ENCODE results near the gene ATP5F1E. TPM values are rescaled to one million over a fixed set of nuclear protein-coding genes. Genes with fewer than 3 reads are reported as not detected.

ATP5F1E gene
- total and polyA plus RNA-seq, 4 donors = 11.7 to 148 (median 27.7) TPM

DNA sequence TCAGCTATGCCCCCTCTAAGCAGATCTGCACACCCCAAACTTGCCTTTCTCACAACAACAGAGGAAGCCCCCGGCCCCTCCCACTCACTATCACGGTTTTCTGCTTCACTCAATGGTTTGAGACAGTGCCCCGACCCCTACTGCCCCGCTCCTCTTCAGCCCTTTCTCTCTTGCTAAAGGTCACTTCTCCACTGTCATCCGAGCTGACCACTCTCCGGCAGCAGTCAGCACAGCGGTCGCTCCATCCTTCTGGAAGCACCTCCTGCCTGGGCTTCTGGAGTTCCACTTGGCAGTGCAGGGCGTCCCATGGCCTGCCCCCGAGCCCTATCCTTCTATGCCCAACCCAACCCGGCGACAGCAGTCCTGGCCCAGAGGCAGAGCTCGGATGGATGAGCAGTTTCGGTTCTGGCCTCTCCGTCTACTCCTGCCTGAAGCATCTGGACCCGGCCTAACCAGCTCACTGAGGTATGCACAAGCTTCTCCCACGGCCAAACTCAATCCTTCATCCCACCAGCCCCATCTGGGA, 29.2 kb downstream of the ATP5F1E start:
- Histone ChIP-seq H3K9me3 (ENCODE audit: control insufficient read depth in 4 of 4, low read length in 3 of 4) (no peaks in the 10 kb centered on the region), H3K27me3 (ENCODE audit: control insufficient read depth in 4 of 4, insufficient read depth in 4 of 4, low read length in 3 of 4) (no peaks in the 10 kb centered on the region), H3K9ac (ENCODE audit: low read depth in 1 of 2, low read length in 2 of 2) (no peak overlapping the region), H3K4me1 (ENCODE audit: control insufficient read depth in 4 of 4, insufficient read depth in 4 of 4, low read length in 3 of 4) (peaks cover 11 to 38% (median 26%) of the 10 kb centered on the region in 4 donors), H3K36me3 (ENCODE audit: control insufficient read depth in 4 of 4, insufficient read depth in 3 of 4, low read depth in 1 of 4, low read length in 3 of 4) (peaks cover 11 to 22% (median 16%) of the 10 kb centered on the region in 4 donors), H3K27ac (ENCODE audit: low read depth in 1 of 2, low read length in 2 of 2) (no peak overlapping the region), H3K4me3 (ENCODE audit: low read depth in 1 of 3, low read length in 3 of 3) (no peak overlapping the region)
- 92% methylated on average over 17 of the region's 17 CpGs for WGBS
- DNase-seq (ENCODE audit: low spot score) = no peak
- TF ChIP-seq GABPA (IDR thresholded peaks at IDR 0.05 in 1 of 2, conservative IDR thresholded peaks at IDR 0.05 in 1 of 2) = no peak
- no peak for TF ChIP-seq YY1 (IDR thresholded peaks at IDR 0.05)
- no peak for TF ChIP-seq FOXA1 (IDR thresholded peaks at IDR 0.05)
- TF ChIP-seq, protein P1, sequence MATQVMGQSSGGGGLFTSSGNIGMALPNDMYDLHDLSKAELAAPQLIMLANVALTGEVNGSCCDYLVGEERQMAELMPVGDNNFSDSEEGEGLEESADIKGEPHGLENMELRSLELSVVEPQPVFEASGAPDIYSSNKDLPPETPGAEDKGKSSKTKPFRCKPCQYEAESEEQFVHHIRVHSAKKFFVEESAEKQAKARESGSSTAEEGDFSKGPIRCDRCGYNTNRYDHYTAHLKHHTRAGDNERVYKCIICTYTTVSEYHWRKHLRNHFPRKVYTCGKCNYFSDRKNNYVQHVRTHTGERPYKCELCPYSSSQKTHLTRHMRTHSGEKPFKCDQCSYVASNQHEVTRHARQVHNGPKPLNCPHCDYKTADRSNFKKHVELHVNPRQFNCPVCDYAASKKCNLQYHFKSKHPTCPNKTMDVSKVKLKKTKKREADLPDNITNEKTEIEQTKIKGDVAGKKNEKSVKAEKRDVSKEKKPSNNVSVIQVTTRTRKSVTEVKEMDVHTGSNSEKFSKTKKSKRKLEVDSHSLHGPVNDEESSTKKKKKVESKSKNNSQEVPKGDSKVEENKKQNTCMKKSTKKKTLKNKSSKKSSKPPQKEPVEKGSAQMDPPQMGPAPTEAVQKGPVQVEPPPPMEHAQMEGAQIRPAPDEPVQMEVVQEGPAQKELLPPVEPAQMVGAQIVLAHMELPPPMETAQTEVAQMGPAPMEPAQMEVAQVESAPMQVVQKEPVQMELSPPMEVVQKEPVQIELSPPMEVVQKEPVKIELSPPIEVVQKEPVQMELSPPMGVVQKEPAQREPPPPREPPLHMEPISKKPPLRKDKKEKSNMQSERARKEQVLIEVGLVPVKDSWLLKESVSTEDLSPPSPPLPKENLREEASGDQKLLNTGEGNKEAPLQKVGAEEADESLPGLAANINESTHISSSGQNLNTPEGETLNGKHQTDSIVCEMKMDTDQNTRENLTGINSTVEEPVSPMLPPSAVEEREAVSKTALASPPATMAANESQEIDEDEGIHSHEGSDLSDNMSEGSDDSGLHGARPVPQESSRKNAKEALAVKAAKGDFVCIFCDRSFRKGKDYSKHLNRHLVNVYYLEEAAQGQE (IDR thresholded peaks at IDR 0.05) = no peak
- no peak for TF ChIP-seq EGR1 (IDR thresholded peaks at IDR 0.05; ENCODE audit: low read depth in 2 of 2)
- TF ChIP-seq RAD21 (IDR thresholded peaks at IDR 0.05) = no peak
- TF ChIP-seq NR2F2 (IDR thresholded peaks at IDR 0.05) = no peak
- TF ChIP-seq, protein P2, sequence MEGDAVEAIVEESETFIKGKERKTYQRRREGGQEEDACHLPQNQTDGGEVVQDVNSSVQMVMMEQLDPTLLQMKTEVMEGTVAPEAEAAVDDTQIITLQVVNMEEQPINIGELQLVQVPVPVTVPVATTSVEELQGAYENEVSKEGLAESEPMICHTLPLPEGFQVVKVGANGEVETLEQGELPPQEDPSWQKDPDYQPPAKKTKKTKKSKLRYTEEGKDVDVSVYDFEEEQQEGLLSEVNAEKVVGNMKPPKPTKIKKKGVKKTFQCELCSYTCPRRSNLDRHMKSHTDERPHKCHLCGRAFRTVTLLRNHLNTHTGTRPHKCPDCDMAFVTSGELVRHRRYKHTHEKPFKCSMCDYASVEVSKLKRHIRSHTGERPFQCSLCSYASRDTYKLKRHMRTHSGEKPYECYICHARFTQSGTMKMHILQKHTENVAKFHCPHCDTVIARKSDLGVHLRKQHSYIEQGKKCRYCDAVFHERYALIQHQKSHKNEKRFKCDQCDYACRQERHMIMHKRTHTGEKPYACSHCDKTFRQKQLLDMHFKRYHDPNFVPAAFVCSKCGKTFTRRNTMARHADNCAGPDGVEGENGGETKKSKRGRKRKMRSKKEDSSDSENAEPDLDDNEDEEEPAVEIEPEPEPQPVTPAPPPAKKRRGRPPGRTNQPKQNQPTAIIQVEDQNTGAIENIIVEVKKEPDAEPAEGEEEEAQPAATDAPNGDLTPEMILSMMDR (IDR thresholded peaks at IDR 0.05; ENCODE audit: low read depth, low read length, missing input control) = no peak

DNA sequence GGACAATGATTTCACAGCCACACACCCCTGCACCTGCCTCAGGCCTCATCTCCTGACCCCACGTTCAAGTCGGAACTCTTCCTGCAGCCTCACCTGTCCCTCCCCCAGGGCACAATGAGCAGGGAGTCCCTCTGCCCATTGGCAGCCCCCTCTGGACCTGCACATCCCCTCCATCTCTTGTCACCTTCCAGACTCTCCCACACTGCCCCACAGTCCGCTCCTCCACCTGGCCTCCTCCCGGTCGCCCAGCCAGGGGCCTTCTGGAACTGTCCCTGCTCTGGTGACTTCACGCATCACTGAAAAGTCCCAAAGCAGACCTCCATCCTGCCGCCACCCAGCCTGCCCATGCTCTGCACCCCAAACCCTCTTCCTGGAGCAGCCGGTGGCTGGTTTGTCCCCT, 29.7 kb downstream of the ATP5F1E start:
- no peaks in the 10 kb centered on the region for H3K27me3 ChIP-seq (ENCODE audit: control insufficient read depth in 4 of 4, insufficient read depth in 4 of 4, low read length in 3 of 4)
- TF ChIP-seq, protein P2 (IDR thresholded peaks at IDR 0.05; ENCODE audit: low read depth, low read length, missing input control) = no peak
- TF ChIP-seq SP1 (IDR thresholded peaks at IDR 0.05) (no peak), TAF1 (conservative IDR thresholded peaks at IDR 0.05) (no peak), FOXA2 (IDR thresholded peaks at IDR 0.05) (no peak), NR2F2 (IDR thresholded peaks at IDR 0.05) (no peak), RAD21 (IDR thresholded peaks at IDR 0.05) (no peak), JUND (IDR thresholded peaks at IDR 0.05) (no peak), GABPA (IDR thresholded peaks at IDR 0.05 in 1 of 2, conservative IDR thresholded peaks at IDR 0.05 in 1 of 2) (no peak), FOXA1 (IDR thresholded peaks at IDR 0.05) (no peak)
- TF ChIP-seq, protein P3, sequence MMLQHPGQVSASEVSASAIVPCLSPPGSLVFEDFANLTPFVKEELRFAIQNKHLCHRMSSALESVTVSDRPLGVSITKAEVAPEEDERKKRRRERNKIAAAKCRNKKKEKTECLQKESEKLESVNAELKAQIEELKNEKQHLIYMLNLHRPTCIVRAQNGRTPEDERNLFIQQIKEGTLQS (IDR thresholded peaks at IDR 0.05) = no peak
- H3K4me1 ChIP-seq (ENCODE audit: control insufficient read depth in 4 of 4, insufficient read depth in 4 of 4, low read length in 3 of 4) = peaks cover 10 to 39% (median 26%) of the 10 kb centered on the region in 4 donors
- H3K4me3 ChIP-seq (ENCODE audit: low read depth in 1 of 3, low read length in 3 of 3) = no peak overlapping the region
- H3K9me3 ChIP-seq (ENCODE audit: control insufficient read depth in 4 of 4, low read length in 3 of 4) = no peaks in the 10 kb centered on the region
- H3K27ac ChIP-seq (ENCODE audit: low read depth in 1 of 2, low read length in 2 of 2) = no peak overlapping the region
- no peak overlapping the region for H3K9ac ChIP-seq (ENCODE audit: low read depth in 1 of 2, low read length in 2 of 2)
- 95% methylated on average over 8 of the region's 8 CpGs for WGBS
- H3K36me3 ChIP-seq (ENCODE audit: control insufficient read depth in 4 of 4, insufficient read depth in 3 of 4, low read depth in 1 of 4, low read length in 3 of 4) = peaks cover 13 to 26% (median 22%) of the 10 kb centered on the region in 4 donors
- DNase-seq (ENCODE audit: low spot score) = no peak

Measured in liver (tissue), 9 donors.